HepG2 (cell line): Measurements from ENCODE around the gene MED10. TPM values are rescaled to one million over a fixed set of nuclear protein-coding genes. Genes with fewer than 3 reads are reported as not detected.

Source experiments
- MEIS1 ChIP-seq: sonication (generic); formaldehyde crosslinking; IDR thresholded peaks from 2 replicates; pipeline ENCODE4 v1.9.0; 2021; ENCODE audit warnings: mild to moderate bottlenecking, missing genetic modification reagents, moderate library complexity, borderline replicate concordance
- SNAPC5 ChIP-seq: sonication (generic); formaldehyde crosslinking; IDR thresholded peaks from 2 replicates; pipeline ENCODE4 v1.8.1; 2023; ENCODE audit warnings: mild to moderate bottlenecking, missing genetic modification reagents, borderline replicate concordance
- ZBTB40 ChIP-seq, 2 experiments: fragments of 450-650 bp in 1 of 2; sonication (generic) in 1 of 2; formaldehyde crosslinking in 1 of 2; IDR thresholded peaks; 2 replicates each; pipeline versions ENCODE4 v1.6.1 to v1.8.0; 2016 to 2022; ENCODE audit warnings: antibody characterized with exemption in 1 of 2, mild to moderate bottlenecking in 1 of 2, missing genetic modification reagents in 1 of 2
- ZNF224 ChIP-seq: sonication (generic); formaldehyde crosslinking; IDR thresholded peaks from 2 replicates; pipeline ENCODE4 v1.5.0; 2020; ENCODE audit warnings: mild to moderate bottlenecking, missing genetic modification reagents
- ZNF878 ChIP-seq: sonication (generic); formaldehyde crosslinking; IDR thresholded peaks from 2 replicates; pipeline ENCODE4 v1.8.1; 2023; ENCODE audit warnings: mild to moderate bottlenecking, missing genetic modification reagents, moderate library complexity
- polyA plus RNA-seq, 8 experiments: library from polyadenylated mRNA; depleted of rRNA in 3 of 8; stranded (reverse) in 7 of 8; unstranded in 1 of 8; fragments of >200 nt; fragmentation: Illumina TruSeq in 4 of 8; extraction: Trizol in 4 of 8; gene quantifications; 2 replicates each; pipeline versions ENCODE4 v1.2.1 to v1.2.3, GENCODE V29; 2011 to 2016; ENCODE audit warnings: low read depth in 4 of 8, missing spikeins in 1 of 8, mixed read lengths in 1 of 8; ENCODE audit not compliant: insufficient read depth in 1 of 8
- total RNA-seq, 5 experiments: library from RNA; depleted of rRNA; stranded (reverse); fragments of >200 nt; fragmentation: Illumina TruSeq; extraction: Trizol; gene quantifications; 2 replicates each; pipeline ENCODE4 v1.2.3, GENCODE V29; 2016; ENCODE audit warnings: low read depth in 1 of 5
- TF ChIP-seq, protein P1 (sequence below): sonication (generic); formaldehyde crosslinking; IDR thresholded peaks from 2 replicates; pipeline ENCODE4; 2020; ENCODE audit warnings: missing genetic modification reagents, mild to moderate bottlenecking, borderline replicate concordance
- TF ChIP-seq, protein P2 (sequence below): IDR thresholded peaks from 2 replicates; pipeline ENCODE4 v1.6.1; 2016; ENCODE audit warnings: missing genetic modification reagents, missing compliant biosample characterization

Gene MED10
- total and polyA plus RNA-seq, 2 of the 13 experiments (the other 11 are each of a cell fraction or from before 2014, with no cell fraction given), result 11.2 to 23.7 TPM

GRCh38 chr5:6377905-6378765 is at the start of gene MED10 (continued):
- TF ChIP-seq, protein P1, sequence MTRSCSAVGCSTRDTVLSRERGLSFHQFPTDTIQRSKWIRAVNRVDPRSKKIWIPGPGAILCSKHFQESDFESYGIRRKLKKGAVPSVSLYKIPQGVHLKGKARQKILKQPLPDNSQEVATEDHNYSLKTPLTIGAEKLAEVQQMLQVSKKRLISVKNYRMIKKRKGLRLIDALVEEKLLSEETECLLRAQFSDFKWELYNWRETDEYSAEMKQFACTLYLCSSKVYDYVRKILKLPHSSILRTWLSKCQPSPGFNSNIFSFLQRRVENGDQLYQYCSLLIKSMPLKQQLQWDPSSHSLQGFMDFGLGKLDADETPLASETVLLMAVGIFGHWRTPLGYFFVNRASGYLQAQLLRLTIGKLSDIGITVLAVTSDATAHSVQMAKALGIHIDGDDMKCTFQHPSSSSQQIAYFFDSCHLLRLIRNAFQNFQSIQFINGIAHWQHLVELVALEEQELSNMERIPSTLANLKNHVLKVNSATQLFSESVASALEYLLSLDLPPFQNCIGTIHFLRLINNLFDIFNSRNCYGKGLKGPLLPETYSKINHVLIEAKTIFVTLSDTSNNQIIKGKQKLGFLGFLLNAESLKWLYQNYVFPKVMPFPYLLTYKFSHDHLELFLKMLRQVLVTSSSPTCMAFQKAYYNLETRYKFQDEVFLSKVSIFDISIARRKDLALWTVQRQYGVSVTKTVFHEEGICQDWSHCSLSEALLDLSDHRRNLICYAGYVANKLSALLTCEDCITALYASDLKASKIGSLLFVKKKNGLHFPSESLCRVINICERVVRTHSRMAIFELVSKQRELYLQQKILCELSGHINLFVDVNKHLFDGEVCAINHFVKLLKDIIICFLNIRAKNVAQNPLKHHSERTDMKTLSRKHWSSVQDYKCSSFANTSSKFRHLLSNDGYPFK, result peak; percentile 66; the same call in 1 of the 2 replicates
- no peak; the same call in 1 of the 2 replicates for TF ChIP-seq MEIS1 (CRISPR knock-in tag)
- peak; percentile 50; the same call in 1 of the 2 replicates for TF ChIP-seq ZBTB40 (IDR thresholded peaks at IDR 0.05)
- peak; percentile 70; the same call in 1 of the 2 replicates for TF ChIP-seq ZBTB40 (CRISPR knock-in tag; IDR thresholded peaks at IDR 0.05)
- no peak for TF ChIP-seq ZNF224 (CRISPR knock-in tag)
- TF ChIP-seq SNAPC5 (CRISPR knock-in tag), result no peak
- no peak for TF ChIP-seq ZNF878 (CRISPR knock-in tag)
- TF ChIP-seq, protein P2, sequence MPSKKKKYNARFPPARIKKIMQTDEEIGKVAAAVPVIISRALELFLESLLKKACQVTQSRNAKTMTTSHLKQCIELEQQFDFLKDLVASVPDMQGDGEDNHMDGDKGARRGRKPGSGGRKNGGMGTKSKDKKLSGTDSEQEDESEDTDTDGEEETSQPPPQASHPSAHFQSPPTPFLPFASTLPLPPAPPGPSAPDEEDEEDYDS, result peak; percentile 72
